ENCODE data around the gene TK1. TPM values are rescaled to one million over a fixed set of nuclear protein-coding genes. Genes with fewer than 3 reads are reported as not detected.

The TK1 gene
- polyA plus RNA-seq, 1 of the 3 experiments (the other 2 are of a cell fraction), result 112 TPM

DNA sequence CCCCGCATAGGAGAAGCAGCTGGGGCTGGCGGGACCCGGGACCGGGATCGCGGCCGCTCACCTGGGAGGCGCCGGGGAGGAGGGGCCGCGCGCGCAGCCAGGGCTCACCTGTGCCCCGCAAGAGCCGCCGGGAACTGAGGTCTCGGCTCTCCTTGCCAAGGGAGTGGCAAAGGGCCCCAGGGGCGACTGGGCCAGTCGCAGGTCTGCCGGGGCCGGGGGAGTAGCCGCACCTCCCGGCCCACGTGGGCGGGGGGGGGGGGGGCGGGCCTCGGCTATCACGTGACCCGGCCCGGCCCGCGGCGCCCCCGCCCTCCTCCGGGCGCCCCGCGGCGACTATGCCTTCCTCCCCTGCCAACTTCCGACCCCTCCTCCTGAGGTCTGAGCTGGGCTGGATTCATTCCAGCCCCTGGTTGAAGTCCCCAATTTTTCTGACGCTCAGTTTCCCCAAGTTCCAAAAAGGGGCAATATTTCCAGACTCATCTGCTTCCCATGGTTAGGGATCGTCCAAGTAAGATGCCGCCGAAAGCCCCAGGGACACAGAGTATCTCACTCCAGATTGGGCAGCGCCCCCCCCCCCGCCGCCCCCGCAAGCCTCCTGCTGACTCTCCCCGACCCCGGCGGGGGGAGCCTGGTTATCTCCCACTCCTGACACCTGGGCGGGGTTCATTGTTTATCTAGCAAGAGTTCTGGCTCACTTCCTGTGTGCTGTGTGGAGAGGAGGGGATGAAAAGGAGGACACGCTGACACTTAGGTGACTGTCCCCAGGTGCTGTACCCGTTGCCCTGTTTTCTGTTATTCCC, 58.1 kb downstream of the TK1 start, which contains the start of gene TMC6:
Gene TMC6, minus strand, starts transcription at position 205 of the 800 bp plus-strand sequence. CDS start 1,923 bp downstream, outside the sequence.
- H3K9me2 ChIP-seq, result no peaks in the 10 kb centered on the region
- no peaks in the 10 kb centered on the region for H4K20me1 ChIP-seq (ENCODE audit: insufficient read depth)
- no peak within 1 kb of the TSS; a peak in 1 of 4 replicates for H3K27ac ChIP-seq (ENCODE audit: low read depth in 2 of 2, low read length in 1 of 2)
- peak within 1 kb of the TSS; percentile 99 for H2AFZ ChIP-seq (ENCODE audit: low read depth)
- H3K4me1 ChIP-seq (ENCODE audit: control insufficient read depth in 1 of 2, insufficient read depth in 2 of 2, low read depth in 1 of 2, low read length in 1 of 2), result peaks cover 4 to 39% of the 10 kb centered on the region in 2 experiments; a peak in 1 of 4 replicates
- H3K27me3 ChIP-seq (ENCODE audit: insufficient read depth), result peaks cover 3% of the 10 kb centered on the region
- peak within 1 kb of the TSS; percentile 100 for H3K4me2 ChIP-seq
- no peaks in the 10 kb centered on the region for H3K36me3 ChIP-seq (replicated peaks in 1 of 2; ENCODE audit: control insufficient read depth in 1 of 2, insufficient read depth in 2 of 2, low read length in 1 of 2)
- H3K9me3 ChIP-seq, result no peaks in the 10 kb centered on the region
- no peaks in the 10 kb centered on the region for H3K79me2 ChIP-seq (ENCODE audit: insufficient read depth)
- ChIA-PET POLR2A (no interaction called here), CTCF (interaction anchor here (0.5 to 8.0 kb wide), 10 partner anchors 8 to 297 kb away, joined by 3 to 100 read pairs (median 4); partner anchors contain the start of gene TK1)
- peak within 1 kb of the TSS; percentile 74 to 75 for H3K4me3 ChIP-seq (ENCODE audit: low read depth in 2 of 2, low read length in 1 of 2)
- H3K9ac ChIP-seq, result peak within 1 kb of the TSS; percentile 59; the same call in 1 of the 2 replicates
- no peaks in the 10 kb centered on the region for H3F3A ChIP-seq (replicated peaks; ENCODE audit: insufficient read depth)
- no peak for TF ChIP-seq GABPA (IDR thresholded peaks at IDR 0.05; ENCODE audit: low read depth)
- TF ChIP-seq, protein P1, sequence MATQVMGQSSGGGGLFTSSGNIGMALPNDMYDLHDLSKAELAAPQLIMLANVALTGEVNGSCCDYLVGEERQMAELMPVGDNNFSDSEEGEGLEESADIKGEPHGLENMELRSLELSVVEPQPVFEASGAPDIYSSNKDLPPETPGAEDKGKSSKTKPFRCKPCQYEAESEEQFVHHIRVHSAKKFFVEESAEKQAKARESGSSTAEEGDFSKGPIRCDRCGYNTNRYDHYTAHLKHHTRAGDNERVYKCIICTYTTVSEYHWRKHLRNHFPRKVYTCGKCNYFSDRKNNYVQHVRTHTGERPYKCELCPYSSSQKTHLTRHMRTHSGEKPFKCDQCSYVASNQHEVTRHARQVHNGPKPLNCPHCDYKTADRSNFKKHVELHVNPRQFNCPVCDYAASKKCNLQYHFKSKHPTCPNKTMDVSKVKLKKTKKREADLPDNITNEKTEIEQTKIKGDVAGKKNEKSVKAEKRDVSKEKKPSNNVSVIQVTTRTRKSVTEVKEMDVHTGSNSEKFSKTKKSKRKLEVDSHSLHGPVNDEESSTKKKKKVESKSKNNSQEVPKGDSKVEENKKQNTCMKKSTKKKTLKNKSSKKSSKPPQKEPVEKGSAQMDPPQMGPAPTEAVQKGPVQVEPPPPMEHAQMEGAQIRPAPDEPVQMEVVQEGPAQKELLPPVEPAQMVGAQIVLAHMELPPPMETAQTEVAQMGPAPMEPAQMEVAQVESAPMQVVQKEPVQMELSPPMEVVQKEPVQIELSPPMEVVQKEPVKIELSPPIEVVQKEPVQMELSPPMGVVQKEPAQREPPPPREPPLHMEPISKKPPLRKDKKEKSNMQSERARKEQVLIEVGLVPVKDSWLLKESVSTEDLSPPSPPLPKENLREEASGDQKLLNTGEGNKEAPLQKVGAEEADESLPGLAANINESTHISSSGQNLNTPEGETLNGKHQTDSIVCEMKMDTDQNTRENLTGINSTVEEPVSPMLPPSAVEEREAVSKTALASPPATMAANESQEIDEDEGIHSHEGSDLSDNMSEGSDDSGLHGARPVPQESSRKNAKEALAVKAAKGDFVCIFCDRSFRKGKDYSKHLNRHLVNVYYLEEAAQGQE (IDR thresholded peaks at IDR 0.05; ENCODE audit: low read depth, low read length), result no peak
- TF ChIP-seq, protein P2, sequence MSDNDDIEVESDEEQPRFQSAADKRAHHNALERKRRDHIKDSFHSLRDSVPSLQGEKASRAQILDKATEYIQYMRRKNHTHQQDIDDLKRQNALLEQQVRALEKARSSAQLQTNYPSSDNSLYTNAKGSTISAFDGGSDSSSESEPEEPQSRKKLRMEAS (IDR thresholded peaks at IDR 0.05; ENCODE audit: low read depth), result peak; percentile 28; the same call in 1 of the 2 replicates
- no peak for TF ChIP-seq ELF1 (IDR thresholded peaks at IDR 0.05)
- TF ChIP-seq RXRA (IDR thresholded peaks at IDR 0.05; ENCODE audit: borderline replicate concordance, low read depth), result no peak
- no peak for TF ChIP-seq EP300 (IDR thresholded peaks at IDR 0.05; ENCODE audit: borderline replicate concordance in 1 of 2, low read depth in 1 of 2, low read length in 1 of 2)
- TF ChIP-seq, protein P3, sequence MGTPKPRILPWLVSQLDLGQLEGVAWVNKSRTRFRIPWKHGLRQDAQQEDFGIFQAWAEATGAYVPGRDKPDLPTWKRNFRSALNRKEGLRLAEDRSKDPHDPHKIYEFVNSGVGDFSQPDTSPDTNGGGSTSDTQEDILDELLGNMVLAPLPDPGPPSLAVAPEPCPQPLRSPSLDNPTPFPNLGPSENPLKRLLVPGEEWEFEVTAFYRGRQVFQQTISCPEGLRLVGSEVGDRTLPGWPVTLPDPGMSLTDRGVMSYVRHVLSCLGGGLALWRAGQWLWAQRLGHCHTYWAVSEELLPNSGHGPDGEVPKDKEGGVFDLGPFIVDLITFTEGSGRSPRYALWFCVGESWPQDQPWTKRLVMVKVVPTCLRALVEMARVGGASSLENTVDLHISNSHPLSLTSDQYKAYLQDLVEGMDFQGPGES (IDR thresholded peaks at IDR 0.05; ENCODE audit: low read depth, low read length), result no peak
- TF ChIP-seq TEAD4 (IDR thresholded peaks at IDR 0.05; ENCODE audit: borderline replicate concordance, insufficient read depth), result no peak
- TF ChIP-seq, protein P4, sequence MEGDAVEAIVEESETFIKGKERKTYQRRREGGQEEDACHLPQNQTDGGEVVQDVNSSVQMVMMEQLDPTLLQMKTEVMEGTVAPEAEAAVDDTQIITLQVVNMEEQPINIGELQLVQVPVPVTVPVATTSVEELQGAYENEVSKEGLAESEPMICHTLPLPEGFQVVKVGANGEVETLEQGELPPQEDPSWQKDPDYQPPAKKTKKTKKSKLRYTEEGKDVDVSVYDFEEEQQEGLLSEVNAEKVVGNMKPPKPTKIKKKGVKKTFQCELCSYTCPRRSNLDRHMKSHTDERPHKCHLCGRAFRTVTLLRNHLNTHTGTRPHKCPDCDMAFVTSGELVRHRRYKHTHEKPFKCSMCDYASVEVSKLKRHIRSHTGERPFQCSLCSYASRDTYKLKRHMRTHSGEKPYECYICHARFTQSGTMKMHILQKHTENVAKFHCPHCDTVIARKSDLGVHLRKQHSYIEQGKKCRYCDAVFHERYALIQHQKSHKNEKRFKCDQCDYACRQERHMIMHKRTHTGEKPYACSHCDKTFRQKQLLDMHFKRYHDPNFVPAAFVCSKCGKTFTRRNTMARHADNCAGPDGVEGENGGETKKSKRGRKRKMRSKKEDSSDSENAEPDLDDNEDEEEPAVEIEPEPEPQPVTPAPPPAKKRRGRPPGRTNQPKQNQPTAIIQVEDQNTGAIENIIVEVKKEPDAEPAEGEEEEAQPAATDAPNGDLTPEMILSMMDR (IDR thresholded peaks at IDR 0.05), result no peak
- TF ChIP-seq, protein P5, sequence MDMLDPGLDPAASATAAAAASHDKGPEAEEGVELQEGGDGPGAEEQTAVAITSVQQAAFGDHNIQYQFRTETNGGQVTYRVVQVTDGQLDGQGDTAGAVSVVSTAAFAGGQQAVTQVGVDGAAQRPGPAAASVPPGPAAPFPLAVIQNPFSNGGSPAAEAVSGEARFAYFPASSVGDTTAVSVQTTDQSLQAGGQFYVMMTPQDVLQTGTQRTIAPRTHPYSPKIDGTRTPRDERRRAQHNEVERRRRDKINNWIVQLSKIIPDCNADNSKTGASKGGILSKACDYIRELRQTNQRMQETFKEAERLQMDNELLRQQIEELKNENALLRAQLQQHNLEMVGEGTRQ (IDR thresholded peaks at IDR 0.05; ENCODE audit: borderline replicate concordance, low read depth, low read length), result peak; percentile 34; the same call in 1 of the 2 replicates
- no peak for TF ChIP-seq YY1 (IDR thresholded peaks at IDR 0.05; ENCODE audit: low read depth)
- no peak for TF ChIP-seq RCOR1 (IDR thresholded peaks at IDR 0.05; ENCODE audit: low read length)
- TF ChIP-seq, protein P6, sequence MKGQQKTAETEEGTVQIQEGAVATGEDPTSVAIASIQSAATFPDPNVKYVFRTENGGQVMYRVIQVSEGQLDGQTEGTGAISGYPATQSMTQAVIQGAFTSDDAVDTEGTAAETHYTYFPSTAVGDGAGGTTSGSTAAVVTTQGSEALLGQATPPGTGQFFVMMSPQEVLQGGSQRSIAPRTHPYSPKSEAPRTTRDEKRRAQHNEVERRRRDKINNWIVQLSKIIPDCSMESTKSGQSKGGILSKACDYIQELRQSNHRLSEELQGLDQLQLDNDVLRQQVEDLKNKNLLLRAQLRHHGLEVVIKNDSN (IDR thresholded peaks at IDR 0.05; ENCODE audit: borderline replicate concordance, low read depth), result peak; percentile 84
- no peak for TF ChIP-seq CHD2 (IDR thresholded peaks at IDR 0.05; ENCODE audit: low read length, partially characterized antibody)
- TF ChIP-seq FOXM1 (IDR thresholded peaks at IDR 0.05; ENCODE audit: low read depth), result no peak
- TF ChIP-seq NRF1 (IDR thresholded peaks at IDR 0.05; ENCODE audit: low read depth, low read length), result no peak
- TF ChIP-seq, protein P7, sequence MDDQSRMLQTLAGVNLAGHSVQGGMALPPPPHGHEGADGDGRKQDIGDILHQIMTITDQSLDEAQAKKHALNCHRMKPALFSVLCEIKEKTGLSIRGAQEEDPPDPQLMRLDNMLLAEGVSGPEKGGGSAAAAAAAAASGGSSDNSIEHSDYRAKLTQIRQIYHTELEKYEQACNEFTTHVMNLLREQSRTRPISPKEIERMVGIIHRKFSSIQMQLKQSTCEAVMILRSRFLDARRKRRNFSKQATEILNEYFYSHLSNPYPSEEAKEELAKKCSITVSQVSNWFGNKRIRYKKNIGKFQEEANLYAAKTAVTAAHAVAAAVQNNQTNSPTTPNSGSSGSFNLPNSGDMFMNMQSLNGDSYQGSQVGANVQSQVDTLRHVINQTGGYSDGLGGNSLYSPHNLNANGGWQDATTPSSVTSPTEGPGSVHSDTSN (IDR thresholded peaks at IDR 0.05), result no peak
- DNase-seq, result peak; percentile 93
- 27% methylated on average over 12 of the region's 54 CpGs for WGBS (ENCODE audit: low lambda C conversion rate)

Measured in SK-N-SH (cell line).